GM12865 (cell line): ENCODE measurements around the gene GGCT.
"Not testable (repeated sequence)": the region's sequence is repeated elsewhere in the genome, so short reads cannot be mapped to it uniquely, and the experiment has no call there.

ENCODE experiments used
- DNase-seq: peaks from one replicate; pipeline ENCODE4 v3.0.0; 2010; ENCODE audit warnings: low read depth
- H3K4me3 ChIP-seq: 2 replicates; pipeline ENCODE4 v1.5.1; 2011; ENCODE audit warnings: mild to moderate bottlenecking, low read depth, low read length, control low read depth
- TF ChIP-seq, protein P1 (sequence below): IDR thresholded peaks from 2 replicates; pipeline ENCODE4 v1.5.1; 2011; ENCODE audit warnings: low read length, control low read depth, low read depth, inconsistent platforms; ENCODE audit not compliant: insufficient read depth; ENCODE audit errors: missing control alignments

Gene GGCT

GRCh38 chr7:30528779-30529178, 24.1 kb upstream of the GGCT start:
- TF ChIP-seq, protein P1, sequence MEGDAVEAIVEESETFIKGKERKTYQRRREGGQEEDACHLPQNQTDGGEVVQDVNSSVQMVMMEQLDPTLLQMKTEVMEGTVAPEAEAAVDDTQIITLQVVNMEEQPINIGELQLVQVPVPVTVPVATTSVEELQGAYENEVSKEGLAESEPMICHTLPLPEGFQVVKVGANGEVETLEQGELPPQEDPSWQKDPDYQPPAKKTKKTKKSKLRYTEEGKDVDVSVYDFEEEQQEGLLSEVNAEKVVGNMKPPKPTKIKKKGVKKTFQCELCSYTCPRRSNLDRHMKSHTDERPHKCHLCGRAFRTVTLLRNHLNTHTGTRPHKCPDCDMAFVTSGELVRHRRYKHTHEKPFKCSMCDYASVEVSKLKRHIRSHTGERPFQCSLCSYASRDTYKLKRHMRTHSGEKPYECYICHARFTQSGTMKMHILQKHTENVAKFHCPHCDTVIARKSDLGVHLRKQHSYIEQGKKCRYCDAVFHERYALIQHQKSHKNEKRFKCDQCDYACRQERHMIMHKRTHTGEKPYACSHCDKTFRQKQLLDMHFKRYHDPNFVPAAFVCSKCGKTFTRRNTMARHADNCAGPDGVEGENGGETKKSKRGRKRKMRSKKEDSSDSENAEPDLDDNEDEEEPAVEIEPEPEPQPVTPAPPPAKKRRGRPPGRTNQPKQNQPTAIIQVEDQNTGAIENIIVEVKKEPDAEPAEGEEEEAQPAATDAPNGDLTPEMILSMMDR = no peak
- DNase-seq = no peak
- no peak overlapping the region for H3K4me3 ChIP-seq

- not testable (repeated sequence) for H3K4me3 ChIP-seq, DNase-seq
Measured at GRCh38 chr7:30527297-30527696, 22.7 kb upstream of the GGCT start.

- H3K4me3 ChIP-seq = no peak overlapping the region
- DNase-seq = no peak
- TF ChIP-seq, protein P1 = no peak
Measured at GRCh38 chr7:30526163-30526562, 21.5 kb upstream of the GGCT start.

DNA sequence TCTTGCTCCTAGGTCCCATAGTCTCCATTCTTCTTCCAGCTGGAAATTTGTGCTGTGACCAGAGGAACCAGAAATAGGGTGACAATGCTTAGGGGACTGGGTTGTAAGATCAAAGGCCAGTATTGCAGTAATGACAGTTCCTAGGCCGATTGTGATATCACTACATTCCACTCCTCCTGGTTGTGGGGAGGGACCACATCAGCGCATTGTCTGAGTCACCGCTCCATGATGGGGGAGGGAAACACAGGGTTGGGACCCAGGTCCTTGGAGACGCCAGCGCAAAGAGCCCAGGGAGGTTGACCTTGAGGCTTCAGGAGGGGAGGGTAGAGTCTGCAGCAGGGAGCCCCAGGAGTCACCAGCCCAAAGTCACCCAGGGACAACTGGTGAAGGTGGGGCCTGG, 20.8 kb upstream of the GGCT start:
- H3K4me3 ChIP-seq = no peak overlapping the region
- no peak for DNase-seq
- TF ChIP-seq, protein P1 = no peak

DNA sequence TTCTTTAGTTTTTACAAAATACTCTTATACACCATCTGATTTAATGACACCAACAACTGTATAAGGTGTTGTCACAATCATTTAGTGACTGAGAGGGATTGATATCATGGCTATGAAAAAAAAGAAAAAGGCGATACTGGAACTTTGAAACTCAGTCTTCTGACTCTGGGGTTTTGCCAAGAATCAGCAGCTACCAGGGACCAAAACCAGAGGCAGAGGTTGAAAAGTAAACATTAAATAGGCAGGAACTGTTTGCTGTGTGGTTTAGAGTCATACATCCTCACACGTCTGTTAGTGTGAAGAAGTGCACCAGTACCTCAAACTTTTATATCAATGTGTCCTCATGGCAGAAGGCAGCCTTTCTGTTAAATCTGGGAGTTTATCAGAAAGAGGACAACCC, 19.9 kb upstream of the GGCT start:
- TF ChIP-seq, protein P1 = no peak
- H3K4me3 ChIP-seq = no peak overlapping the region
- DNase-seq = no peak

DNA sequence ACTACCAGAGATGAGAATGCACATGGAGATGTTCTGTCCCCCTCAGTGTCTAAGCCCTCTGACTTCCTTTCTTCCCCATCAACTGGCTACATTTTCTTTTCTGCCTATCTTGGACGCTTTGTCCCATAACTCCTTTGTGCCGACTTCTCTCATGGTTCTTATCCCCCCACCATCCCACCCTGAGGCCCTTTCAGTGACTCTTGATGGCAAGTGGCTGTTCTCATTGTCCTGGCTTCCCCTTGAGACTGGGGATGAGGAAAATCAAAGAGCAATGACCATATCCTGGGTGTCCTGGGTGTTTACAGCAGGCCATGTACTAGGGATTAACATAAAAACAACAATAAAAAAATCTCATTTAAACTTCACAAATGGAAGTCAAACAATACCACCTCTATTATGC, 18.8 kb upstream of the GGCT start:
- no peak for DNase-seq
- no peak overlapping the region for H3K4me3 ChIP-seq
- TF ChIP-seq, protein P1 = no peak

DNA sequence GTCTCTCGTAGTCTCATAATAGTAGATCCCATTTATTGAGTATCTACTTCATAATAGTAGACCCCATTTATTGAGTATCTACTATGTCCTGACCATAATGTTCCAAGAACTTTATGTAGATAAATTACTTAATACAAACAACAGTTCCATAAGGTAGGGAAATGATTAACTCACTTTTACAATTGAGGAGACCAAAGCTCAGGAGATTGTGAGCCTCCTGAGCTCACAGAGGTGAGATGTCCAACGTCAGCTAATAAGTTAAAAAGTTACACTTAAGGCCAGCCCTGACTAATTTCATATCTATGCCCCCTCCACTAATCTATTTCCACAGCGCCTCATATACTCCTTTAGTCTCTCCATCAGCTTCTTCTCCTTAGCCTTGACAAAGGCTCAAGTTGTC, 17.5 kb upstream of the GGCT start:
- DNase-seq = no peak
- H3K4me3 ChIP-seq = no peak overlapping the region
- TF ChIP-seq, protein P1 = no peak
